GM12878 (cell line): ENCODE measurements around the gene GRIK2. TPM values are rescaled to one million over a fixed set of nuclear protein-coding genes. Genes with fewer than 3 reads are reported as not detected.

Experiments used
- ATAC-seq: fragments of 200-7000 bp; cut with Tn5 transposase; 3 replicates; pipeline ENCODE4 v1.9.1; 2020; ENCODE audit warnings: mild to moderate bottlenecking, moderate library complexity
- BruUV-seq: library from RNA; stranded (reverse); fragments of 400-500 nt; replicated peaks from 2 replicates; lab custom pipeline; 2021; lab: Mats Ljungman, UMichigan
- CTCF ChIA-PET: fragments of 300-600 bp; sonication (Branson Sonifier 250); formaldehyde crosslinking; extraction: SDS; loops from one replicate; lab custom pipeline; 2021; ENCODE audit warnings: inconsistent platforms; lab: Yijun Ruan, JAX
- POLR2A ChIA-PET: fragments of 350-600 bp; formaldehyde crosslinking; extraction: SDS; loops from one replicate; lab custom pipeline; 2021; ENCODE audit warnings: inconsistent platforms; lab: Charles Lee
- RAD21 ChIA-PET: fragments of 300-600 bp; sonication (Branson Sonifier 250); formaldehyde crosslinking; loops from one replicate; lab custom pipeline; 2023; ENCODE audit warnings: antibody characterized with exemption; ENCODE audit not compliant: unreplicated experiment; lab: Charles Lee
- SMC1A ChIA-PET: fragments of 300-600 bp; sonication (Branson Sonifier 250); formaldehyde crosslinking; loops from one replicate; lab custom pipeline; 2023; ENCODE audit not compliant: unreplicated experiment, uncharacterized antibody; lab: Charles Lee
- DNase-seq: peaks from one replicate; pipeline ENCODE4 v3.0.0-alpha.2; 2011; ENCODE audit warnings: low read depth, low spot score
- FAIRE-seq: peaks from 3 replicates; lab custom pipeline; 2011; peaks lifted over from hg19 to GRCh38; lab: Jason Lieb, UNC
- H2AFZ ChIP-seq: 2 replicates; pipeline ENCODE4 v1.6.0; 2011; ENCODE audit warnings: low read depth, low read length, control low read depth; ENCODE audit not compliant: control insufficient read depth
- H3K27ac ChIP-seq: 2 replicates; pipeline ENCODE4 v1.5.1; 2011; ENCODE audit warnings: control low read depth; ENCODE audit not compliant: control insufficient read depth, insufficient read depth
- H3K27me3 ChIP-seq, 2 experiments: replicated peaks in 1 of 2; 2 replicates each; pipeline versions ENCODE4 v1.6.0 to v1.6.1; 2011; ENCODE audit warnings: low read length in 1 of 2; ENCODE audit not compliant: control insufficient read depth in 2 of 2, insufficient read depth in 2 of 2
- H3K36me3 ChIP-seq, 2 experiments: 2 replicates each; pipeline ENCODE4 v1.5.1; 2011; ENCODE audit warnings: low read length in 1 of 2; ENCODE audit not compliant: control insufficient read depth in 2 of 2, insufficient read depth in 2 of 2
- H3K4me1 ChIP-seq: 2 replicates; pipeline ENCODE4 v1.6.1; 2011; ENCODE audit warnings: mild to moderate bottlenecking, low read length, moderate library complexity, mixed read lengths; ENCODE audit not compliant: control insufficient read depth, insufficient read depth
- H3K4me2 ChIP-seq: 2 replicates; pipeline ENCODE4 v1.6.0; 2011; ENCODE audit warnings: control low read depth; ENCODE audit not compliant: control insufficient read depth, insufficient read depth
- H3K4me3 ChIP-seq: fragments of 200-600 bp; sonication (generic); 2 replicates; pipeline ENCODE4 v1.5.1; 2016
- H3K79me2 ChIP-seq: 2 replicates; pipeline ENCODE4 v1.6.0; 2011; ENCODE audit warnings: low read length; ENCODE audit not compliant: control insufficient read depth, insufficient read depth
- H3K9ac ChIP-seq: 2 replicates; pipeline ENCODE4 v1.8.0; 2011; ENCODE audit warnings: low read length, control low read depth, mixed read lengths; ENCODE audit not compliant: control insufficient read depth, insufficient read depth
- H3K9me3 ChIP-seq: replicated peaks from 3 replicates; pipeline ENCODE4 v1.5.1; 2011; ENCODE audit warnings: mild to moderate bottlenecking, low read length; ENCODE audit not compliant: control insufficient read depth, insufficient read depth
- H4K20me1 ChIP-seq: 2 replicates; pipeline ENCODE4 v1.6.0; 2011; ENCODE audit not compliant: control insufficient read depth, insufficient read depth
- ASH2L ChIP-seq: fragments of 300-600, 200-600 bp; sonication (generic); IDR thresholded peaks from 2 replicates; pipeline ENCODE4 v1.6.1; 2017; ENCODE audit warnings: low read depth, mild to moderate bottlenecking, borderline replicate concordance
- BACH1 ChIP-seq: fragments of 450-650 bp; IDR thresholded peaks from 2 replicates; pipeline ENCODE4 v1.6.1; 2017; ENCODE audit warnings: mild to moderate bottlenecking, borderline replicate concordance
- CBX5 ChIP-seq: sonication (generic); IDR thresholded peaks from 2 replicates; pipeline ENCODE4 v1.6.1; 2016; ENCODE audit warnings: low read depth, moderate library complexity, mild to moderate bottlenecking, inconsistent platforms
- FOXK2 ChIP-seq: fragments of 450-650 bp; IDR thresholded peaks from 2 replicates; pipeline ENCODE4 v1.6.1; 2017; ENCODE audit warnings: mild to moderate bottlenecking, moderate library complexity
- MXI1 ChIP-seq: fragments of 150-350 bp; IDR thresholded peaks from 2 replicates; pipeline ENCODE4 v1.6.1; 2011; ENCODE audit warnings: low read depth, mild to moderate bottlenecking, inconsistent platforms, low read length, improper control_type of control experiment
- NFIC ChIP-seq: IDR thresholded peaks from 2 replicates; pipeline ENCODE4 v1.6.1; 2012; ENCODE audit warnings: low read depth, mild to moderate bottlenecking, inconsistent platforms, low read length, moderate library complexity
- RB1 ChIP-seq: fragments of 450-650 bp; formaldehyde crosslinking; IDR thresholded peaks from 2 replicates; pipeline ENCODE4 v1.6.1; 2017; ENCODE audit warnings: mild to moderate bottlenecking, borderline replicate concordance
- SIN3A ChIP-seq: IDR thresholded peaks from 2 replicates; pipeline ENCODE4 v1.6.1; 2012; ENCODE audit warnings: low read depth, low read length, improper control_type of control experiment
- SMAD1 ChIP-seq: fragments of 450-650 bp; IDR thresholded peaks from 2 replicates; pipeline ENCODE4 v1.6.1; 2018; ENCODE audit warnings: mild to moderate bottlenecking, low read depth; ENCODE audit not compliant: partially characterized antibody
- SUZ12 ChIP-seq: fragments of 200-600 bp; sonication (generic); IDR thresholded peaks from one replicate; pipeline ENCODE4 v1.6.1; 2018; ENCODE audit warnings: antibody characterized with exemption, mild to moderate bottlenecking; ENCODE audit not compliant: unreplicated experiment
- ZNF217 ChIP-seq: fragments of 450-650 bp; IDR thresholded peaks from 2 replicates; pipeline ENCODE4 v1.6.1; 2017; ENCODE audit warnings: antibody characterized with exemption, mild to moderate bottlenecking
- WGBS: methylation state at CpG from one replicate; pipeline ENCODE4 v1.1.6; 2016; ENCODE audit warnings: low lambda C conversion rate; ENCODE audit not compliant: insufficient replicate concordance, insufficient coverage; ENCODE audit errors: missing lambda C conversion rate; 5-methylcytosine and 5-hydroxymethylcytosine counted together
- in situ Hi-C: fragments of 300-500 bp; cut with MboI; formaldehyde crosslinking; loops from 9 replicates; pipeline ENCODE4 v1.14.3; 2018; ENCODE audit warnings: mixed read lengths
- intact Hi-C: fragments of 100-400 bp; cut with micrococcal nuclease; formaldehyde crosslinking; loops from one replicate; pipeline ENCODE4 v1.14.2; 2022; ENCODE audit not compliant: unreplicated experiment
- polyA plus RNA-seq, 11 experiments: library from polyadenylated mRNA; depleted of rRNA in 4 of 11; unstranded in 6 of 11; stranded (reverse) in 5 of 11; fragments of >200 nt; fragmentation: Nextera tagmentation in 4 of 11; fragmentation: Illumina TruSeq in 1 of 11; extraction: Ambion mirVana in 4 of 11; extraction: Trizol in 1 of 11; gene quantifications; 1 replicate in 1 of 11; 2 replicates in 10 of 11; pipeline versions ENCODE4 v1.2.1 to v1.2.3, GENCODE V29; 2011 to 2016; ENCODE audit warnings: inconsistent platforms in 2 of 11, missing spikeins in 2 of 11, low read depth in 1 of 11
- total RNA-seq, 4 experiments: library from RNA; depleted of rRNA in 3 of 4; stranded (reverse); fragments of >200 nt in 3 of 4; fragmentation: Illumina TruSeq in 1 of 4; extraction: Trizol in 1 of 4; gene quantifications; 2 replicates each; pipeline versions ENCODE4 v1.2.1 to v1.2.3, GENCODE V29; 2013 to 2021
- TF ChIP-seq, protein P1 (sequence below): fragments of 450-650 bp; IDR thresholded peaks from 2 replicates; pipeline ENCODE4 v1.6.1; 2017; ENCODE audit warnings: antibody characterized with exemption, mild to moderate bottlenecking, moderate library complexity

Gene GRIK2
- total and polyA plus RNA-seq, 10 of the 15 experiments (the other 5 are each of a cell fraction or from before 2014, with no cell fraction given): not detected

DNA sequence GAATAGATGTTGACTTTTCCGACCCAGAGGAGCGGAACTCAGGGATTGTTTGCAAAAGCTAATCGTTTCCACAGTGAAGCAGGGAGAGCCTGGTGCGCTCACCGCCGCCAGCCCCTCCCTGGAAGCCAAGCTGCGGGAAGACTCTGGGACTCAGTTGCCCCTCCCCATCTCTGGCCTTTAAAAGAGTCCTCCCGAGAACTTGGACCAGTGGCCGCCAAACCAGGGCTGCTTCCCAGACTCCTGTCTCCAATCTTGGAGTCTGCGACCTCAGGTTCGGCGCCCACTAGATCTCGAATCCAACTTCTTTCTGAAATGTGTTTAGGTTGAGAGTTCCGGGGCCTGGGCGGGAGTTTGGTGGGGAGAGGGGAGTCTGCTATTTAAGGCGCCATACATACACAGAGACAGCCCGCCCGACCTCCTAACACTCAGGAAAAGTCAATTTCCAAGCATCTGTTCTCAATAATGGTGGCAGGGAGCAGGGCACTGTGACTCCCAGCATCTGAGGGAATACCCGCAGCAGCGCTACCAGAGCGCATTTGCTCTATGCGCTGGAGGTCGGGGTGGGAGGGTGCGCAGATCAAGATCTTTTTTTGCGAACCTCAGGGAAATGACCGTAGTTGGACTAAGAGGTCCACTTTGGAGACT is 800 bp upstream of the GRIK2 start:
- intact Hi-C loops: no loop called here
- Histone ChIP-seq H3K9ac (no peak overlapping the region), H3K36me3 (no peaks in the 10 kb centered on the region), H3K27me3 (peaks cover 8 to 11% of the 10 kb centered on the region in 2 experiments), H4K20me1 (no peaks in the 10 kb centered on the region), H3K9me3 (no peaks in the 10 kb centered on the region), H3K79me2 (no peaks in the 10 kb centered on the region), H3K4me3 (no peak overlapping the region), H3K4me2 (no peak overlapping the region), H3K27ac (no peak overlapping the region), H2AFZ (no peak overlapping the region), H3K4me1 (no peaks in the 10 kb centered on the region)
- POLR2A ChIA-PET: no interaction called here
- no peak for ATAC-seq
- DNase-seq: no peak
- SMC1A ChIA-PET: no interaction called here
- FAIRE-seq: no peak
- RAD21 ChIA-PET: no interaction called here
- no TSS peak for BruUV-seq
- in situ Hi-C loops: no loop called here
- 8% methylated on average over 26 of the region's 26 CpGs for WGBS
- TF ChIP-seq SUZ12: peak; percentile 60
- no peak for TF ChIP-seq FOXK2
- CTCF ChIA-PET: no interaction called here

DNA sequence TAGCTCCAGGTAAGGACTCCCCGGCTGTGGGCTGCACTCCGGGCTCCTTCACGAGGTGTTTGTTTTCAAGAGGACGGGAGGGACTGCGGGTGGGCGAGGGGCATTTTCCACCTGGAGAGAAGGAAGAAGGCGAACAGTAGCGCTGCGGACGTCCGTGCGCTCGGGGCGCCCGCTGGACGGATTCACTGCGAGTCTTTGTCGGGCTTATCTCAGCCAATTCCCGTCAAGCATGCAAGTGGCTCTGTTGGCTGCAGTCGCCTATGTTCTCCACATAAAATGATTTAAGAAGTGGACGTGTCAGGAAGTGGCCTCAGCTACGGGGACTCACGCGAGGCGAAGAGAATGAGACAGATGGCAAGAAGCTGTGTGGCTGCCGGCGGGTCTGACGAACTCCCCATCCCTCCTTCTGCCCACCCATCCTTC is 332 bp downstream of the GRIK2 start:
- H3K4me2 ChIP-seq: 0 out of 2 replicates have a peak overlapping the region, but pooled peaks have one; percentile 17
- H3K9me3 ChIP-seq: no peaks in the 10 kb centered on the region
- no peak for DNase-seq
- intact Hi-C loops: no loop called here
- H3K36me3 ChIP-seq: no peaks in the 10 kb centered on the region
- in situ Hi-C loops: no loop called here
- ChIA-PET POLR2A (no interaction called here), SMC1A (no interaction called here), CTCF (no interaction called here), RAD21 (no interaction called here)
- H3K9ac ChIP-seq: no peak overlapping the region
- H3K27me3 ChIP-seq: peaks cover 11 to 13% of the 10 kb centered on the region in 2 experiments
- no peaks in the 10 kb centered on the region for H3K4me1 ChIP-seq
- peak; percentile 23 for ATAC-seq
- no peak for FAIRE-seq
- no peaks in the 10 kb centered on the region for H4K20me1 ChIP-seq
- 16% methylated on average over 27 of the region's 28 CpGs for WGBS
- H3K27ac ChIP-seq: no peak overlapping the region
- H3K4me3 ChIP-seq: no peak overlapping the region
- no peak overlapping the region for H2AFZ ChIP-seq
- BruUV-seq: no TSS peak
- no peaks in the 10 kb centered on the region for H3K79me2 ChIP-seq
- TF ChIP-seq, protein P1, sequence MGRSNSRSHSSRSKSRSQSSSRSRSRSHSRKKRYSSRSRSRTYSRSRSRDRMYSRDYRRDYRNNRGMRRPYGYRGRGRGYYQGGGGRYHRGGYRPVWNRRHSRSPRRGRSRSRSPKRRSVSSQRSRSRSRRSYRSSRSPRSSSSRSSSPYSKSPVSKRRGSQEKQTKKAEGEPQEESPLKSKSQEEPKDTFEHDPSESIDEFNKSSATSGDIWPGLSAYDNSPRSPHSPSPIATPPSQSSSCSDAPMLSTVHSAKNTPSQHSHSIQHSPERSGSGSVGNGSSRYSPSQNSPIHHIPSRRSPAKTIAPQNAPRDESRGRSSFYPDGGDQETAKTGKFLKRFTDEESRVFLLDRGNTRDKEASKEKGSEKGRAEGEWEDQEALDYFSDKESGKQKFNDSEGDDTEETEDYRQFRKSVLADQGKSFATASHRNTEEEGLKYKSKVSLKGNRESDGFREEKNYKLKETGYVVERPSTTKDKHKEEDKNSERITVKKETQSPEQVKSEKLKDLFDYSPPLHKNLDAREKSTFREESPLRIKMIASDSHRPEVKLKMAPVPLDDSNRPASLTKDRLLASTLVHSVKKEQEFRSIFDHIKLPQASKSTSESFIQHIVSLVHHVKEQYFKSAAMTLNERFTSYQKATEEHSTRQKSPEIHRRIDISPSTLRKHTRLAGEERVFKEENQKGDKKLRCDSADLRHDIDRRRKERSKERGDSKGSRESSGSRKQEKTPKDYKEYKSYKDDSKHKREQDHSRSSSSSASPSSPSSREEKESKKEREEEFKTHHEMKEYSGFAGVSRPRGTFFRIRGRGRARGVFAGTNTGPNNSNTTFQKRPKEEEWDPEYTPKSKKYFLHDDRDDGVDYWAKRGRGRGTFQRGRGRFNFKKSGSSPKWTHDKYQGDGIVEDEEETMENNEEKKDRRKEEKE: no peak
- no peak for TF ChIP-seq SIN3A
- TF ChIP-seq ASH2L: no peak
- no peak for TF ChIP-seq CBX5
- TF ChIP-seq SMAD1: no peak
- TF ChIP-seq ZNF217: no peak
- TF ChIP-seq NFIC: no peak
- no peak for TF ChIP-seq RB1
- TF ChIP-seq BACH1: no peak
- no peak for TF ChIP-seq MXI1
